GM10847 (cell line): ENCODE results near the gene DPH6.

Experiments
- POLR2A ChIP-seq: IDR thresholded peaks from 2 replicates; pipeline ENCODE4 v1.6.1; 2011; ENCODE audit not compliant: insufficient read length; ENCODE audit errors: extremely low read depth

DPH6 gene

GRCh38 chr15:35437157-35437556 lies 108.8 kb downstream of the DPH6 start:
- TF ChIP-seq POLR2A: no peak

- no peak for TF ChIP-seq POLR2A
Measured at GRCh38 chr15:35436422-35436821, 109.5 kb downstream of the DPH6 start.

GRCh38 chr15:35431281-35431680 lies 114.7 kb downstream of the DPH6 start:
- no peak for TF ChIP-seq POLR2A

- TF ChIP-seq POLR2A: no peak
Measured at GRCh38 chr15:35430301-35430700, 115.7 kb downstream of the DPH6 start.

DNA sequence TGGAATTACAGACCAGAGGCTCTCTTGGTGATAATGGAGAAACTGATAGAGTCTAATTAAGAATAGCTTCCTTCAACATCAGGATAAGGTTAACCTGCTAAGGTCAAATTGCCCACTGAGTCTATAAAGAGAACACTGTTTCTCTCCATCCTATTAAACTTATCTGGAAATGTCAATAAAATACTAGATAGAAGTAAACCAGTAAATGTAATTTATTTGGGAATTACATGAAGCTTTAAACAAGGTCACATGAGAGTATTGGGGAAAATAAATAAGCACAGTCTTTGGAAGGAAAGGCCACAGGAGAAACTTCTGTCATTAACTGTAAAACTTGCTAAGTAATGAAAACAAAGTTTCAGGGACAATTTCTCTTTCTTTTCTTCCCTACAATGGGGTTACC lies 118.5 kb downstream of the DPH6 start:
- TF ChIP-seq POLR2A: no peak

- no peak for TF ChIP-seq POLR2A
Measured at GRCh38 chr15:35427091-35427490, 118.9 kb downstream of the DPH6 start.

- TF ChIP-seq POLR2A: no peak
Measured at GRCh38 chr15:35410775-35411174, 135.2 kb downstream of the DPH6 start.

DNA sequence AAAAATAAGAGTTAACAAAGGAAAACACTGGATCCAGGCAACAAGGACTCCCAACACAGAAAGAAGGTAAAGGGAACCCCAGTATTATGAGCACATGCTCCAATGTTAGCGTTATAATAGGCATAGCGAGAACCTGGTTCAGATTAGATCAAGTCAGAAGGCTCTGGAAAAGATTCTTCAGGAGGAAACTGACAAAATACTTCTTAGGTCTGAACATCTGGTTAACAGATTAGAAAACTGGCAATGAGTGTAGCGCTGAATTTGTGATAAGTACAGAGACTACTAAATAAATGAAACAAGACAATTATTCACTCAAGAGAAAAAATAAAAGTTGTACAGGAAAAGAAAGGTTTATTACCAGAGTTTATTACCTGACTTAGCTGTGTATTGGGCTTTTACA lies 146.1 kb downstream of the DPH6 start:
- TF ChIP-seq POLR2A: no peak

DNA sequence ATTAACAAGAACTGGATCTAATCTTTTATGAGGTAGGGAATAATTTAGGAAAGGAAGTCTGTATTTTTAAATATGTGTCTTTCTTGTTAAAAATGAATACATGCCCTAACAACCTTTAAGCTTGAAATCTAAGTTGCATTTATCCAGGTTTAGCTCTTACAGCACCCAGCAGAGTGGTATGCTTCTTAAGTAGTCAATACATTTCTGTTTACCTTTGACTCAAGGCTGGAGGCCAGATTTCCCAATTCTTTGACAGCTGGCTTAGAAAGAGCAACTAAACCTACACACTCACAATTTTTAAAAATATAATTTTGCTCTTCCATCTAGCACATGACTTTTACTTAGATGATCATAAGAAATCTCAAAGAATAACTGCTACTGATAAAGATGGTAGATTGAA lies 148.9 kb downstream of the DPH6 start:
- no peak for TF ChIP-seq POLR2A

GRCh38 chr15:35394416-35394815 lies 151.5 kb downstream of the DPH6 start:
- no peak for TF ChIP-seq POLR2A

GRCh38 chr15:35393398-35393797 lies 152.6 kb downstream of the DPH6 start:
- no peak for TF ChIP-seq POLR2A

GRCh38 chr15:35383506-35383905 lies 162.5 kb downstream of the DPH6 start:
- TF ChIP-seq POLR2A: no peak

- no peak for TF ChIP-seq POLR2A
Measured at GRCh38 chr15:35381328-35381727, 164.6 kb downstream of the DPH6 start.

- no peak for TF ChIP-seq POLR2A
Measured at GRCh38 chr15:35379972-35380371, 166.0 kb downstream of the DPH6 start.

GRCh38 chr15:35376707-35377106 lies 169.3 kb downstream of the DPH6 start:
- no peak for TF ChIP-seq POLR2A

- TF ChIP-seq POLR2A: no peak
Measured at GRCh38 chr15:35374661-35375060, 171.3 kb downstream of the DPH6 start.

- TF ChIP-seq POLR2A: no peak
Measured at GRCh38 chr15:35362195-35362829, 183.7 kb downstream of the DPH6 start.
